ENCODE results near the gene ERBB2. TPM values are rescaled to one million over a fixed set of nuclear protein-coding genes. Genes with fewer than 3 reads are reported as not detected.

The ERBB2 gene
- total RNA-seq, 1 donor from 2014 or later, result 68.7 TPM

DNA sequence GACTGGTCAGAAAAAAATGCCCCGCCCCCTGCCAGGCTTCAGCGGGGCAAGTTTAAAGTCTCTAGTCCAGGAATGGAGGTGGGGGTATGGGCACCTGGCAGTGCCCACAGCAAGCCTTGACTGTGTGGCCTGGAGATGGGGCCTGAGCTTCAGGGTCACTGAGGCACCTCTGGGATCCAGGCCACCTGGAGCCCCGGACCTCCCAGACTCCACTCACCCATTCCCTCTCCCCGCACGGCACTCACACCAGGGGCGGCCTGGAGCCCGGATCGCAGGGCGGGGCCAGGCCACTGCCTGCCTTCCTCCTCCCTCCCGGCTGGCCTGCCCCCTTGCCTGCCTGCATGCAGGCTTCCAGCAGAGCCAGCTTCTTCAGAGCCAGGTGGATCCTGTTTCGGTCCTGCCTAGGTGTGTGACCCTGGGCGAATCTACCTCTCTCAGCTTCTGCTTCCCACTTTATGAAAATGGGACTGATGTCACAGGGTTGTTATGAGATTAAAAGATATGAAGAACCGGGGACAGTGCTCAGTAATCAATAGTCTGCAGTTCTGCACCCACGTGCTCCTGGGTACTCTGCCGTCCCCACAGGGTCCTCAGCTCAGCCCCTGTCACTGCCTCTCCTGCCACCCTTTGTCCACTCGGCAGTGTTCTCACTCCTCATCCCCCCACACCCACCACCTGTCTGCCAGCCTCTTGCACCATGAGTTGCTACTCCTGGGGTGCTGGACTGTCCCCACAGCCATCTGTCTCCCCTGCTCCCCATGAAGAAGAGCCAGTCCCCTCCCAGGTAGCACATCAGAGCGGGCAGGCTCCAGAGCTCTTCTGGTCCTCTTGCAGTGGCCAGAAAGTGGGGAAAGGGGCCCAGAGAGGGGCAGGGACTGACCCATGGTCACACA is 35.9 kb upstream of the ERBB2 start:
- DNase-seq (ENCODE audit: missing footprints) (no peak), ATAC-seq (peak; percentile 4)
- intact Hi-C loops (cut with DNase I), result loop anchor here (5.0 kb wide), 1 partner anchor 88 kb away; no protein-coding TSS in a partner anchor

DNA sequence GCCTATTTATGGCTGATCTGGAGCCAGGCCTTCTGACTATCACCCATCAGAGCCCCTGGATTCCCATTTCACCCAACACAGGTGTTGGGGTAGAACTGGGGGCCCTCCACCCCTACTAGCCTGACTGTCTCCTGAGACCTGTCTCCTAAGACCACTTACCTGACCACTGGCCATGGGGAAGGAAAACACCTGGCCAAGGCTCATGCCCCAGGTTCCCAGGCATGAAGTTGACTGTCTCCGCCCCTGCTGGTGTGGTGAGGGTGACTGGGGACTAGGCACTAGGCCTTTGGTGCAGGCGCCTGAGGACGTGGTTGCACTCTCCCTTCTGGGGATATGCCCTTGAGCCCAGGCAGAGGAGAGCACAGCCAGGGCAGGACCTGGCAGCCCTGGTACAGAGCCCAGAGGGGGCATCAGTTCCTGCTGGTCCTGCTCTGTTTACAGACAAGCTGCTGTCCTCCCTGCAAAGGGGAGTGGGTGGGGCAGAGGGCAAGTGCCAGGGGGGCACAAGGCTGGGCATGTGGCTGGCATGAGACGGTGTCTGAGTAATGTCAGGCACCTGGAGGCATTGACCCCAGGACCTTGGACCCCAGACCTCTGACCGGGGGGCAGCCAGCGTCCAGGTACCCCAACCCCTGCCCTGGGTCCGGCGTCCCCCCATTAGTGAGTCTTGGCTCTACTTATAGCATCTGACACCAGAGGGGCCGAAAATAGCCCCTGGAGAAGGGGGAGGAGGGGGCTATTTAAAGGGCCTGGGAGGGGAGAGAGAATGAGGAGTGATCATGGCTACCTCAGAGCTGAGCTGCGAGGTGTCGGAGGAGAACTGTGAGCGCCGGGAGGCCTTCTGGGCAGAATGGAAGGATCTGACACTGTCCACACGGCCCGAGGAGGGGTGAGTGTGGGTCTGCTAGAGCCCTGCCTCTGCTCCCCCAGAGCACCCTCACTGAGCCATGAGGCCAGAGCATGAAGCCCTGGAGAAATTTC is 35.0 kb upstream of the ERBB2 start, which contains the start of gene TCAP:
TSS of gene TCAP (plus strand) at position 769 of the 981 bp plus-strand sequence. CDS start at position 780, 11 bp downstream.
- DNase-seq (ENCODE audit: missing footprints), result peak; percentile 78
- peak; percentile 49 for ATAC-seq
- intact Hi-C loops (cut with DNase I), result loop anchor here (5.0 kb wide), 2 partner anchors 37 to 87 kb away; partner anchors contain the start of gene ERBB2

DNA sequence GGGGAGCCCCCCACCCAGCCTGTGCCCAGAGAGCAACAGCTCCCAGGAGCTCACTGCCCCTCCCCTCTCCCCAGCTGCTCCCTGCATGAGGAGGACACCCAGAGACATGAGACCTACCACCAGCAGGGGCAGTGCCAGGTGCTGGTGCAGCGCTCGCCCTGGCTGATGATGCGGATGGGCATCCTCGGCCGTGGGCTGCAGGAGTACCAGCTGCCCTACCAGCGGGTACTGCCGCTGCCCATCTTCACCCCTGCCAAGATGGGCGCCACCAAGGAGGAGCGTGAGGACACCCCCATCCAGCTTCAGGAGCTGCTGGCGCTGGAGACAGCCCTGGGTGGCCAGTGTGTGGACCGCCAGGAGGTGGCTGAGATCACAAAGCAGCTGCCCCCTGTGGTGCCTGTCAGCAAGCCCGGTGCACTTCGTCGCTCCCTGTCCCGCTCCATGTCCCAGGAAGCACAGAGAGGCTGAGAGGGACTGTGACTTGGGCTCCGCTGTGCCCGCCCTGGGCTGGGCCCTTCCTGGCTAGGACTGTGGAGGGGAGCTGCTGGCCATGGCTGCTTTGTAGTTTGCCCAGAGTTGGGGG is 34.1 kb upstream of the ERBB2 start:
- intact Hi-C loops (cut with DNase I), result loop anchor here (5.0 kb wide), 1 partner anchor 37 kb away; the partner anchor contains the start of gene ERBB2
- ATAC-seq (peak; percentile 0), DNase-seq (ENCODE audit: missing footprints) (no peak)

DNA sequence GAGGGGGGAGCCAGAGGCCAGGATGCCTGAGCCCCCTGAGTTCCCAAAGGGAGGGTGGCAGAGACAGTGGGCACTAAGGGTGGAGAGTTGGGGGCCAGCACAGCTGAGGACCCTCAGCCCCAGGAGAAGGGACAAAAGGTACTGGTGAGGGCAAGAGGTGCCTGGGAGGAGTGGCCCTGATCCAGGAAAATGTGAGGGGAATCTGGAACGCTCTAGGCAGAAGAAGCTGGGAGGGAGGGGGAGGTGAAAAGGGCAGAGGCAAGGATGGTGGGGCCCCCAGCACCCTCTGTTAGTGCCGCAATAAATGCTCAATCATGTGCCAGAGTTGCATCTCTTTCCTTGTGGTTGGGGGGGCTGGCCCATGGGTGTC is 33.6 kb upstream of the ERBB2 start:
- no peak for ATAC-seq
- intact Hi-C loops (cut with DNase I), result loop anchor here (5.0 kb wide), 1 partner anchor 36 kb away; the partner anchor contains the start of gene ERBB2
- DNase-seq (ENCODE audit: missing footprints), result no peak

DNA sequence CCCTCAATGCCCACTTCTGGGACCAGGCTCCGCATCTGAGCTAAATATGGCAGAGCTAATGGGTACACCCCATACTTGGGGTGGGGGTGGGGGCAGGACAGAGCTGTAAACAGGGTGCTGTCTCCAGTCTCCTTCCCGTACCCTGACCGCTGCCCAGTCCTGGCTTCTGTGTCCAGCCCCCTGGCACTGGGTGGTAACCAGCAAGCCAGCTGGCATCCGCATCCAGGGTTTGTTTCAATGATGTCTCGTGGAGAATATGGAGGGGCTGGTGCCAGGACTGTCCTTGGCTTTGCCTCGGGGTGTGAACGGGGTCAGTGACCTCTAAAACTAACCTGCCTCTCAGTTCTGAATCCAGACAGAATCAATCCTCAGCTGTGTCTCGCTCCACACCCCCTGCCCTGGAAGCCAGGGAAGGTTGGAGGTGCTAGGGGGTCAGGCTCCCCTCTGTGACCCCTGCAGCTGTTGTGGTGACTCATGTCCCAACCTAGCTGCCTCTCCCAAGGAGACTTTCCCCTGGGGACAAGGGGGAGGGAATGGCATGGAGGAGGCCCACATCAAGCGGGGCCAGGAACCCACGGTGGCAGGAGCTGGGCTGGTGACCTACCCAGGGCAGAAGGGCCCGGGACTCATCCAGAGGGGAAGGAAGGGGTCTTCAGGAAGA is 33.1 kb upstream of the ERBB2 start:
- peak; percentile 79 for DNase-seq (ENCODE audit: missing footprints)
- ATAC-seq, result peak; percentile 55
- intact Hi-C loops (cut with DNase I), result loop anchor here (5.0 kb wide), 1 partner anchor 36 kb away; the partner anchor contains the start of gene ERBB2

DNA sequence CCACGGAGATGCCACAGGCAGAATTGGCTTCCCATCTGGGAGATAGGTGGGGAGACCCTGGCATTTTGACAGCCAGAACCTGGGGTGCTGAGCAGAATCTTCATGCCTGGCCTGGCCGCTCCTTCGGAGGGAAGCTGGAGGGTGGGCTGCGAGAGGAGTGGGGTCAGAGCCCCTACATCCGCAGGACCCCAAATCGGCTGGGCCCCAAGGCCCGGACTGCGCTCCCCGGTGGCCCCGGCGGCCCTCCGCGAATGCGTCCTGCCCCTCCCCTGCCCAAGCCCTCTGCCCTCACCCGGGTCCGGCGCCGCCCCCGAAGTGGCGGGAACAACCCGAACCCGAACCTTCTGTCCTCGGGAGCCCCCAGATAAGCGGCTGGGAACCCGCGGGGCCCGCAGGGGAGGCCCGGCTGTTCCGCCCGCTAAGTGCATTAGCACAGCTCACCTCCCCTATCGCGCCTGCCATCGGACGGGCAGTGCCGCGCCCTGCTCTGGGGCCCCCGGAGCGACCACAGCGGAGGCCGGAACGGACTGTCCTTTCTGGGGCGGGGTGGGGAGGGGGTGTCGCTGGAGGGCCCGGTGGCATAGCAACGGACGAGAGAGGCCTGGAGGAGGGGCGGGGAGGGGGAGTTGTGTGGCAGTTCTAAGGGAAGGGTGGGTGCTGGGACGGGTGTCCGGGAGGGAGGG is 32.5 kb upstream of the ERBB2 start:
- ATAC-seq, result peak; percentile 15
- intact Hi-C loops (cut with DNase I), result loop anchor here (5.0 kb wide), 1 partner anchor 35 kb away; the partner anchor contains the start of gene ERBB2
- peak; percentile 75 for DNase-seq (ENCODE audit: missing footprints)

DNA sequence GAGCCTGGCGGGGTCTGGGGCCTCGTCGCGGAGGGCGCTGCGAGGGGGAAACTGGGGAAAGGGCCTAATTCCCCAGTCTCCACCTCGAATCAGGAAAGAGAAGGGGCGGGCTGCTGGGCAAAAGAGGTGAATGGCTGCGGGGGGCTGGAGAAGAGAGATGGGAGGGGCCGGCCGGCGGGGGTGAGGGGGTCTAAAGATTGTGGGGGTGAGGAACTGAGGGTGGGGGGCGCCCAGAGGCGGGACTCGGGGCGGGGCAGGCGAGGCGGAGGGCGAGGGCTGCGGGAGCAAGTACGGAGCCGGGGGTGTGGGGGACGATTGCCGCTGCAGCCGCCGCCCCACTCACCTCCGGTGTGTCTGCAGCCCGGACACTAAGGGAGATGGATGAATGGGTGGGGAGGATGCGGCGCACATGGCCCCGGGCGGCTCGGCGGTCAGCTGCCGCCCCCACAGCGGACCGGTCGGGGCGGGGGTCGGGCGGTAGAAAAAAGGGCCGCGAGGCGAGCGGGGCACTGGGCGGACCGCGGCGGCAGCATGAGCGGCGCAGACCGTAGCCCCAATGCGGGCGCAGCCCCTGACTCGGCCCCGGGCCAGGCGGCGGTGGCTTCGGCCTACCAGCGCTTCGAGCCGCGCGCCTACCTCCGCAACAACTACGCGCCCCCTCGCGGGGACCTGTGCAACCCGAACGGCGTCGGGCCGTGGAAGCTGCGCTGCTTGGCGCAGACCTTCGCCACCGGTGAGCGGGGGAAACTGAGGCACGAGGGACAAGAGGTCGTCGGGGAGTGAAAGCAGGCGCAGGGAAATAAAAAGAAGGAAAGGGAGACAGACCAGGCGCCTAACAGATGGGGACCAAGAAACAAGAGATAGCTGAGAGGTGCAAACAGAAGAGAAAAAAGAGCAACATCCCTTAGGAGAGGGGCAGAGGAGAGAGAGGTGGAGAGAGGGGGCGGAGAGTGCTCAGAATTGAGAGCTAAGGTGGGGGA is 31.6 kb upstream of the ERBB2 start, which contains the start of gene PNMT:
TSS of gene PNMT (plus strand) at position 509 of the 980 bp plus-strand sequence. CDS start at position 532, 23 bp downstream.
- ATAC-seq (no peak), DNase-seq (ENCODE audit: missing footprints) (peak; percentile 92)
- intact Hi-C loops (cut with DNase I), result loop anchor here (5.0 kb wide), 1 partner anchor 34 kb away; the partner anchor contains the start of gene ERBB2

DNA sequence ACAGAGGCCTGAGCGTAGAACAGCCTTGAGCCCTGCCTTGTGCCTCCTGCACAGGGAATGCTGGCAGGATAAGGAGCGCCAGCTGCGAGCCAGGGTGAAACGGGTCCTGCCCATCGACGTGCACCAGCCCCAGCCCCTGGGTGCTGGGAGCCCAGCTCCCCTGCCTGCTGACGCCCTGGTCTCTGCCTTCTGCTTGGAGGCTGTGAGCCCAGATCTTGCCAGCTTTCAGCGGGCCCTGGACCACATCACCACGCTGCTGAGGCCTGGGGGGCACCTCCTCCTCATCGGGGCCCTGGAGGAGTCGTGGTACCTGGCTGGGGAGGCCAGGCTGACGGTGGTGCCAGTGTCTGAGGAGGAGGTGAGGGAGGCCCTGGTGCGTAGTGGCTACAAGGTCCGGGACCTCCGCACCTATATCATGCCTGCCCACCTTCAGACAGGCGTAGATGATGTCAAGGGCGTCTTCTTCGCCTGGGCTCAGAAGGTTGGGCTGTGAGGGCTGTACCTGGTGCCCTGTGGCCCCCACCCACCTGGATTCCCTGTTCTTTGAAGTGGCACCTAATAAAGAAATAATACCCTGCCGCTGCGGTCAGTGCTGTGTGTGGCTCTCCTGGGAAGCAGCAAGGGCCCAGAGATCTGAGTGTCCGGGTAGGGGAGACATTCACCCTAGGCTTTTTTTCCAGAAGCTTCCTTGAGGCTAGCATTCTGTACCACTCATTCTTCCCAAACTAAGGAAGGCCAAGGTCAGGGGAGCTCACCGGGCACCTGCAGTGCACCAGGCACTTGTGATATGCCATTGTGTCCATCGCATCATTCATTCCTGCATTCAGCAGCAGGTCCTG is 29.7 kb upstream of the ERBB2 start:
- DNase-seq (ENCODE audit: missing footprints), result no peak
- ATAC-seq, result no peak
- intact Hi-C loops (cut with DNase I), result loop anchor here (5.0 kb wide), 3 partner anchors 32 to 62 kb away; partner anchors contain the start of genes ERBB2, MIEN1 and STARD3

DNA sequence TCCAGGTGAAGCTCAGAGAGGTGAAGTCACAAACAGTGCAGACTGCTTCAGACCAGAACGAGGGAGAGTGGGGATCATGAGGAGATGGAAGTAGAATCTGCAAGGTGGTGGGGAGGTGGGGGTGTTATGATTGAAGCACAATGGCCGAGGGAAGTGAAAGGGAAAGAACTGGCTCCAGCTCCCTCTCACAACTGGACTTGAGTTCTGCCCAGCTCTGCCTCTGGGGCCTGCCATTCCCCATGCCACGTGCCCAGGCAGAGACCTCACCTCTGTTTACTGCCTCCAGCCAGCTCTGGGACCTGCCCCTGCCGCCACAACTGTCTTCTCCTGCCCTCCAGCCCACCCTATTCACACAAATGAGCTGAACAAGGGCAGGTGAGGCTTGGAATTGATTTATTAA is 29.1 kb upstream of the ERBB2 start:
- ATAC-seq, result no peak
- intact Hi-C loops (cut with DNase I), result loop anchor here (5.0 kb wide), 2 partner anchors 33 to 62 kb away; partner anchors contain the start of genes MIEN1 and STARD3
- no peak for DNase-seq (ENCODE audit: missing footprints)

DNA sequence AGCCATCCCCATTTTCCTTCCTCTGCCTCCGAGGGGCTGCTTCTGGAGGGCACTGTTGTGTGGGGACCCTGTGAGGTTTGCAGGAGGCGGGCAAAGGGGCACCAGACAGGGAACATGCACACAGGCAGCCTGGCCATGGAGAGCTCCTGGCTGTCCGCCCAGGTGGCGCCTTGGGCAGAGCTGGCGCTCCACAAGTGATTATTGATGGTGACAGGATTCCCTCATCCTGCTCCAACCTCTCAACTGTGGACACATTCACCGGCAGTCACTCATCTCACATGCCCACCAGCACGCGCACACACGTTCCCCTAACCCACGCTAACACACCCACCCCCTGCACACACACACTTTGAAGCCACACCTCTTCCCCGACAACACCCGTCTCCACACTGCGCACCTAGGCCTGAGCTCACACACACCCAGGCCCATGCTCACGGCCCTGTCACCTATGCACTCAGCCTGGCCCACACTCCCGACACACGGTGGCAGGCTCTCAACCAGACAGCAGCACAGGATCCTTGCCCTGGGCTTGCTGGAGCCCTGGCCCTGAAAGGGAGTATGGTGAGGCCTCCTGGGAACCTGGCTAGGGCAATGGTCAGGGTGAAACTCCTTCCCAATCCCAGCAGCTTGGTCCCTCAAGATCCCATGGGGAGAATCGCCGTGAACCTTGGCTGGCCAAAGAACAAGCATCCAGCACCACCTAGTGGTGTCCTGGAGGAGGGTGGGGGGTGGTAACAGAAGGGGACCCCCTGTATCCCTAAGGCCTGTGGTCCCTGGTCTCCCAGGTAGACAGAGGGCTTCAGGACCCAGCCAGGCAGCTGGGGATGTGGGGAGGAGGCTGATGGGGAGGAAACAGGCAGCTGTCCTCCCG is 28.0 kb upstream of the ERBB2 start:
- intact Hi-C loops (cut with DNase I), result loop anchor here (5.0 kb wide), 2 partner anchors 35 to 60 kb away; partner anchors contain the start of genes MIEN1 and STARD3
- ATAC-seq (peak; percentile 21), DNase-seq (ENCODE audit: missing footprints) (no peak)

DNA sequence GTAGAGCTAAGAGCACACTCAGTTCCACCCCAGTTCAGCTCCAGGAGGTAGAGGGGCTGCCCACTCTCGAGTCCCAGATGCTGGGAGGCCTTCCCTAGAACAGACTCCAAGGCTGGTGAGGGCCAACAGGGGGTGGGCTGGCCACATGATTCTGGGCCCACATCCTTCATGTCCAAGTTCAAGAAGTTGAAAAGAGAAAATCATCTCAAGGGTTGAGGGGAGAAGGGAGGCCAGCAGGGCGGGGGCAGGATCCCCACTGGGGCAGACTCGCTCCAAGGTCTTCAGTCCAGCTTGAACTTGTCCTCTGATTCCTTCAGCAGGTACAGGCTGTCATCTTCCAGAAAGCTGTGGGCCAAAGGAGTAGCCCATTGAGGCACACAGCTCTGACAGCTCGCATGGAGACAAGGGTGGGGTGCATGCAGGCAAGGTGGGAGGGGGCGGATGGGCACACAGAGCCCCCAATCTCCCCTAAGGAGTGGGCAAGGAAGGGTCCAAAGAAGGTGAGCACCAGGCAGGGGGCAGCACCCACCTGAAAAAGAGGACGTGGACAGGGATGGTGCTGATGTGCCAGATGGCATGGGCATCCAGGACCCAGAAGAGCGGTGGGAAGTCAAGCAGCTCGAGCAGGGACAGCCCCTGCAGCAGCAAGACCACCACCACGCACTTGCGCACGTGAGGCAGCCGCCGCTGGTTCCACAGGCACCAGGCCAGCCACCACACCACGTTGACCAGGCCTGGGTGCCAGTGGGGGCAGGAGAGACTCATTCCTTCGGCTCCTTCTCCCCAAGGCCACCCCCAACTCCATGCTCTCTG is 27.1 kb upstream of the ERBB2 start:
- intact Hi-C loops (cut with DNase I), result loop anchor here (5.0 kb wide), 2 partner anchors 35 to 60 kb away; partner anchors contain the start of genes MIEN1 and STARD3
- DNase-seq (ENCODE audit: missing footprints) (no peak), ATAC-seq (no peak)

DNA sequence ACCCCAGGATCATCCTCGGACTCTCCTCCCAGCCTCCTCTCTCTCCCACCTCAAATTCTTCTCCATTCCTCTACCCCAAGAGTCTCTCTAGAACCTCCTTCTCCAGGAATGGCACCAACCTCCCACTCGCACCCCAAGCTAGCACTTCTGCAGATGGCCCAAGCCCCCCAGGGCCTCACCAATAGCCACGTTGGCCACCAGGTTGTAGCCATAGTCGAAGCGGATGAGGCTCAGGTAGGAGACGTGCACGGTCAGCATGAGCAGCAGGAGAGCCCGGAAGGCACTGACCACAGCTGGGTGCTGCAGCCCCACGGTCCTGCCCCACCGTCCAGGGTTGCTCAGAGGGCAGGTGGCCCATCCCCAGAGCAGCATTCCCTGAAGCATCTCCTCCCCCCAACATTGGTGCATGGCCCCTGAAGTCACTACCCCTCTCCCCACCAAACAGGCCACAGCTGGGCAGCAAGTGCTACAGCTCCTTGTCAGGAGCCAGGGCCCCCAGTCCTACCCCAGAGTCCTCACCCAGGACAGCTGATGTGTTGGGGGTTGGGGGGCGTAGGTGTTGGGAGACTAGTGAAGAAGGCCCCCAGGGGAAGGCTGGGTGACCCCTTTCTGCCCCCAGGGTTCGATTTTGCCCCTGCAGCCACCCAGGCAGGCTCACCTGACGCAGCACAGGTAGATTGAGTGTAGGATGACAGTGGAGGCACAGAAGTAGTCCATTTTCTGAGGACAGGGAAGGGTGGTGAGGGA is 26.4 kb upstream of the ERBB2 start:
- intact Hi-C loops (cut with DNase I), result loop anchor here (5.0 kb wide), 2 partner anchors 36 to 59 kb away; partner anchors contain the start of genes MIEN1 and STARD3
- ATAC-seq (no peak), DNase-seq (ENCODE audit: missing footprints) (no peak)
